Endothelial cell of umbilical vein (primary cell): Measurements from ENCODE around the gene SLAMF8.

Experiments
- EZH2 ChIP-seq: IDR thresholded peaks from 2 replicates; pipeline ENCODE4 v1.6.1; 2012; ENCODE audit warnings: borderline replicate concordance, low read depth, mild to moderate bottlenecking, moderate library complexity, low read length, inconsistent platforms; ENCODE audit not compliant: severe bottlenecking
- POLR2A ChIP-seq: IDR thresholded peaks from 2 replicates; pipeline ENCODE4 v1.6.1; 2012; ENCODE audit warnings: low read depth, mild to moderate bottlenecking, control low read depth, low read length
- TF ChIP-seq, protein P1 (sequence below), 2 donors: IDR thresholded peaks; 1 replicate in 1 of 2; 2 replicates in 1 of 2; pipeline ENCODE4 v1.5.1; 2011; ENCODE audit warnings: low read length in 2 of 2, mild to moderate bottlenecking in 2 of 2, moderate library complexity in 2 of 2, control low read depth in 1 of 2, inconsistent platforms in 1 of 2, low read depth in 1 of 2; ENCODE audit not compliant: insufficient read depth in 1 of 2; ENCODE audit errors: extremely low read depth in 1 of 2
- TF ChIP-seq, protein P2 (sequence below): IDR thresholded peaks from 2 replicates; pipeline ENCODE4 v1.6.1; 2011; ENCODE audit not compliant: insufficient read depth, insufficient read length

DNA sequence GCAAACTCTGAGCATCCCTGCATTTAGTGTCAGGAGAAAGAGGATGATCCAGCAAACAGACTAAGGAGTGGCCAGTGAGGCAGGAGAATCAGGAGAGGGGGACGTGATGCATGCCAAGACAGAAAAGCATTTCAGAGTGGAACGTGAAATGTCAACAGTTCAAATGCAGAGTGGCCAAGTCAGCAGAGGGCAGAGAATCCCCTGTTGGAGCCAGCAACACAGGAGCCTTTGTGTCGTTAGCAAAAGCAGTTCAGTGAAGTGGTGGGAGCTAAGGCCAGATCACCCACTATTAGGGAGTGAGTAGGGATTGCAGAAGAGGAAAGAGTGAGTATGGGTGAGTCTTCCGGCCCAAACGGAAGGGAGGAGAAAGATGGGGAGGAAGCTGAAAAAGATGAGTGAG lies 31.1 kb upstream of the SLAMF8 start:
- TF ChIP-seq, protein P1, sequence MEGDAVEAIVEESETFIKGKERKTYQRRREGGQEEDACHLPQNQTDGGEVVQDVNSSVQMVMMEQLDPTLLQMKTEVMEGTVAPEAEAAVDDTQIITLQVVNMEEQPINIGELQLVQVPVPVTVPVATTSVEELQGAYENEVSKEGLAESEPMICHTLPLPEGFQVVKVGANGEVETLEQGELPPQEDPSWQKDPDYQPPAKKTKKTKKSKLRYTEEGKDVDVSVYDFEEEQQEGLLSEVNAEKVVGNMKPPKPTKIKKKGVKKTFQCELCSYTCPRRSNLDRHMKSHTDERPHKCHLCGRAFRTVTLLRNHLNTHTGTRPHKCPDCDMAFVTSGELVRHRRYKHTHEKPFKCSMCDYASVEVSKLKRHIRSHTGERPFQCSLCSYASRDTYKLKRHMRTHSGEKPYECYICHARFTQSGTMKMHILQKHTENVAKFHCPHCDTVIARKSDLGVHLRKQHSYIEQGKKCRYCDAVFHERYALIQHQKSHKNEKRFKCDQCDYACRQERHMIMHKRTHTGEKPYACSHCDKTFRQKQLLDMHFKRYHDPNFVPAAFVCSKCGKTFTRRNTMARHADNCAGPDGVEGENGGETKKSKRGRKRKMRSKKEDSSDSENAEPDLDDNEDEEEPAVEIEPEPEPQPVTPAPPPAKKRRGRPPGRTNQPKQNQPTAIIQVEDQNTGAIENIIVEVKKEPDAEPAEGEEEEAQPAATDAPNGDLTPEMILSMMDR (IDR thresholded peaks at IDR 0.05; ENCODE audit: extremely low read depth in 1 of 2, insufficient read depth in 1 of 2, low read depth in 1 of 2, low read length in 2 of 2) = no peak
- TF ChIP-seq, protein P2, sequence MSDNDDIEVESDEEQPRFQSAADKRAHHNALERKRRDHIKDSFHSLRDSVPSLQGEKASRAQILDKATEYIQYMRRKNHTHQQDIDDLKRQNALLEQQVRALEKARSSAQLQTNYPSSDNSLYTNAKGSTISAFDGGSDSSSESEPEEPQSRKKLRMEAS = no peak
- TF ChIP-seq EZH2 = no peak
- TF ChIP-seq POLR2A = no peak
